Measurements from ENCODE around the gene SPSB3.

SPSB3 gene

GRCh38 chr16:1782408-1783264 is at the start of gene SPSB3, which contains the start of gene NUBP2:
Gene SPSB3 (minus strand): TSS chr16:1782571. CDS start chr16:1781483, 1,088 bp downstream.
Gene NUBP2 (plus strand): TSS chr16:1782960. CDS start chr16:1783021, 61 bp downstream.
- peak; percentile 100 for DNase-seq (ENCODE audit: low spot score)

- no peak for DNase-seq (ENCODE audit: low spot score)
Measured at GRCh38 chr16:1831186-1832075, 49.1 kb upstream of the SPSB3 start.

GRCh38 chr16:1830213-1830612 is 47.8 kb upstream of the SPSB3 start:
- DNase-seq (ENCODE audit: low spot score): no peak

GRCh38 chr16:1828645-1829410 is 46.5 kb upstream of the SPSB3 start:
- DNase-seq (ENCODE audit: low spot score): no peak

GRCh38 chr16:1826691-1827573 is 44.6 kb upstream of the SPSB3 start, which contains the start of the genes FAHD1 and HAGH:
Gene FAHD1 (plus strand): TSS chr16:1827206. CDS start chr16:1827239, 33 bp downstream.
Gene HAGH (minus strand): TSS chr16:1826825. CDS start chr16:1826787, 38 bp downstream.
- peak; percentile 94 for DNase-seq (ENCODE audit: low spot score)

GRCh38 chr16:1825864-1826690 is 43.7 kb upstream of the SPSB3 start:
- peak; percentile 68 for DNase-seq (ENCODE audit: low spot score)

- DNase-seq (ENCODE audit: low spot score): no peak
Measured at GRCh38 chr16:1825381-1825863, 43.1 kb upstream of the SPSB3 start.

- no peak for DNase-seq (ENCODE audit: low spot score)
Measured at GRCh38 chr16:1823821-1824220, 41.5 kb upstream of the SPSB3 start.

GRCh38 chr16:1822801-1823200 is 40.4 kb upstream of the SPSB3 start:
- no peak for DNase-seq (ENCODE audit: low spot score)

GRCh38 chr16:1821861-1822611 is 39.7 kb upstream of the SPSB3 start:
- DNase-seq (ENCODE audit: low spot score): no peak

GRCh38 chr16:1820946-1821290 is 38.5 kb upstream of the SPSB3 start:
- no peak for DNase-seq (ENCODE audit: low spot score)

GRCh38 chr16:1820096-1820945 is 38.0 kb upstream of the SPSB3 start:
- DNase-seq (ENCODE audit: low spot score): no peak

- DNase-seq (ENCODE audit: low spot score): no peak
Measured at GRCh38 chr16:1819611-1820010, 37.2 kb upstream of the SPSB3 start.

GRCh38 chr16:1818873-1819525 is 36.6 kb upstream of the SPSB3 start:
- no peak for DNase-seq (ENCODE audit: low spot score)

GRCh38 chr16:1818204-1818872 is 36.0 kb upstream of the SPSB3 start:
- no peak for DNase-seq (ENCODE audit: low spot score)

GRCh38 chr16:1817716-1818115 is 35.3 kb upstream of the SPSB3 start:
- no peak for DNase-seq (ENCODE audit: low spot score)

- DNase-seq (ENCODE audit: low spot score): no peak
Measured at GRCh38 chr16:1817276-1817589, 34.9 kb upstream of the SPSB3 start.

Measured in CD4-positive, alpha-beta T cell treated with Interleukin-2 at 100 ng/mL for 4 hours (primary cell).